Common myeloid progenitor, CD34-positive (primary cell): ENCODE data around the gene NSRP1.
"Not testable (repeated sequence)": the region's sequence is repeated elsewhere in the genome, so short reads cannot be mapped to it uniquely, and the experiment has no call there.

Experiments used
- CTCF ChIA-PET: fragments of 350-600 bp; sonication (Branson Sonifier 250); formaldehyde crosslinking; loops from one replicate; lab custom pipeline; 2021; ENCODE audit warnings: antibody characterized with exemption; lab: Charles Lee
- POLR2A ChIA-PET: fragments of 350-600 bp; sonication (Branson Sonifier 250); formaldehyde crosslinking; loops from one replicate; lab custom pipeline; 2021; ENCODE audit warnings: antibody characterized with exemption; lab: Charles Lee
- DNase-seq, 3 donors: peaks; one replicate each; pipeline versions ENCODE4 v3.0.0 to v3.0.0-alpha.2; 2013
- H3K27ac ChIP-seq, 2 experiments: 1 replicate in 1 of 2; 2 replicates in 1 of 2; pipeline ENCODE4 v1.7.0; 2013; ENCODE audit warnings: inconsistent platforms in 2 of 2, low read length in 2 of 2, mild to moderate bottlenecking in 2 of 2, low read depth in 1 of 2, moderate library complexity in 1 of 2; ENCODE audit not compliant: severe bottlenecking in 2 of 2, insufficient read depth in 1 of 2, poor library complexity in 1 of 2
- H3K27me3 ChIP-seq, 5 experiments: replicated peaks in 2 of 5; 1 replicate in 3 of 5; 2 replicates in 2 of 5; pipeline versions ENCODE4 v1.6.1 to v1.7.0; 2013; ENCODE audit warnings: low read length in 4 of 5, mild to moderate bottlenecking in 2 of 5, moderate library complexity in 2 of 5, inconsistent platforms in 1 of 5; ENCODE audit not compliant: insufficient read depth in 5 of 5, control insufficient read depth in 4 of 5
- H3K36me3 ChIP-seq, 4 experiments: 1 replicate in 2 of 4; 2 replicates in 2 of 4; pipeline versions ENCODE4 v1.6.1 to v1.7.0; 2013; ENCODE audit warnings: low read length in 3 of 4, control low read depth in 1 of 4, mild to moderate bottlenecking in 1 of 4; ENCODE audit not compliant: control insufficient read depth in 4 of 4, insufficient read depth in 4 of 4
- H3K4me1 ChIP-seq, 4 experiments: 1 replicate in 3 of 4; 2 replicates in 1 of 4; pipeline versions ENCODE4 v1.6.1 to v1.7.1; 2013; ENCODE audit warnings: low read length in 3 of 4, mild to moderate bottlenecking in 3 of 4, control low read depth in 1 of 4, inconsistent platforms in 1 of 4, moderate library complexity in 1 of 4; ENCODE audit not compliant: control insufficient read depth in 4 of 4, insufficient read depth in 4 of 4; ENCODE audit errors: control extremely low read depth in 1 of 4
- H3K4me3 ChIP-seq, 7 experiments: 1 replicate in 4 of 7; 2 replicates in 3 of 7; pipeline versions ENCODE4 v1.5.1 to v1.7.0; 2013; ENCODE audit warnings: mild to moderate bottlenecking in 7 of 7, low read length in 6 of 7, moderate library complexity in 6 of 7, inconsistent platforms in 2 of 7, low read depth in 2 of 7, control low read depth in 1 of 7; ENCODE audit not compliant: insufficient read depth in 4 of 7, control insufficient read depth in 1 of 7; ENCODE audit errors: extremely low read depth in 1 of 7
- H3K9me3 ChIP-seq, 5 experiments: 1 replicate in 4 of 5; 2 replicates in 1 of 5; pipeline versions ENCODE4 v1.6.1 to v1.7.1; 2013; ENCODE audit warnings: low read length in 4 of 5, mild to moderate bottlenecking in 2 of 5, inconsistent platforms in 1 of 5, low read depth in 1 of 5, moderate library complexity in 1 of 5; ENCODE audit not compliant: control insufficient read depth in 4 of 5, insufficient read depth in 2 of 5; ENCODE audit errors: control extremely low read depth in 1 of 5
- whole genome bisulfite sequencing: methylation state at CpG from one replicate; pipeline ENCODE4 v1.1.5; 2013; ENCODE audit not compliant: insufficient coverage; 5-methylcytosine and 5-hydroxymethylcytosine counted together

Gene NSRP1

DNA sequence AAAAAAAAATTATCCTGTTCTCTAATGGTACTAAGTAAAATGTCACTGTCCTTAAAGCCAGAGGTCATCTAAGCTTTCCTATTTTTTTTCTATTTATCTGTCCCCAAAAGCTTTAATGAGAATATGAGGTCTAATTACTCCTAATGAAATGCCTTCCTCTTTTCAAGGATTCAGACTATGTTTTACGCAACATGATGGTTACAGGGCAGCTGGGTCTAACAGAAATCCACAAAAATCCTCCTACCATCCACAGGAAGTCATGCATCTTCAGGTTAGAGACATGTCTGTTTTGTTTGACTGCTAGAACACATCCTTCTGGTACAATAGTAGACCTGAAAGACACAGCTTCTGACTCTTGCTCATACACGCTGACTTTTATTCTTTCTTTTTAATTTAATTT lies 29.7 kb upstream of the NSRP1 start:
- no peaks in the 10 kb centered on the region for H3K4me1 ChIP-seq
- POLR2A ChIA-PET = interaction anchor here (0.7 kb wide), 3 partner anchors 52 to 68 kb away, joined by 4 to 9 read pairs (median 5); no protein-coding TSS in a partner anchor
- CTCF ChIA-PET = interaction anchor here (0.7 to 1.5 kb wide), 4 partner anchors 18 to 215 kb away, joined by 3 to 4 read pairs (median 4); no protein-coding TSS in a partner anchor
- no peaks in the 10 kb centered on the region for H3K9me3 ChIP-seq
- 100% methylated on average over 1 of the region's 2 CpGs for WGBS
- H3K27ac ChIP-seq = no peak overlapping the region
- H3K27me3 ChIP-seq = no peaks in the 10 kb centered on the region
- no peak overlapping the region for H3K4me3 ChIP-seq
- no peaks in the 10 kb centered on the region for H3K36me3 ChIP-seq
- no peak for DNase-seq

DNA sequence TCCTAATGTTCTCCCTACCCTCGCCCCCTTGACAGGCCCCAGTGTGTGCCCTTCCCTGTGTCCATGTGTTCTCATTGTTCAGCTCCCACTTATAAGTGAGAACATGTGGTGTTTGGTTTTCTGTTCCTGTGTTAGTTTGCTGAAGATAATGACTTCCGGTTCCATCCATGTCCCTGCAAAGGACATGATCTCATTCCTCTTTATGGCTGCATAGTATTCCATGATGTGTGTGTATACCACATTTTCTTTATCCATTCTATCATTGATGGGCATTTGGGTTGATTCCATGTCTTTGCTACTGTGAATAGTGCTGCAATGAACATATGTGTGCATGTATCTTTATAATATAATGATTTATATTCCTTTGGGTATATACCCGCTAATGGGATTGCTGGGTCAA lies 29.2 kb upstream of the NSRP1 start:
- no CpG with 5 or more reads among the region's 3 CpGs for WGBS
- DNase-seq, H3K4me3 ChIP-seq, H3K4me1 ChIP-seq, H3K9me3 ChIP-seq, H3K36me3 ChIP-seq, H3K27me3 ChIP-seq, H3K27ac ChIP-seq: not testable (repeated sequence)
- ChIA-PET POLR2A (interaction anchor here (0.7 kb wide), 1 partner anchor 58 kb away, joined by 4 read pairs; no protein-coding TSS in a partner anchor), CTCF (interaction anchor here (1.0 to 1.5 kb wide), 3 partner anchors 18 to 215 kb away, joined by 3 to 4 read pairs (median 3); no protein-coding TSS in a partner anchor)

DNA sequence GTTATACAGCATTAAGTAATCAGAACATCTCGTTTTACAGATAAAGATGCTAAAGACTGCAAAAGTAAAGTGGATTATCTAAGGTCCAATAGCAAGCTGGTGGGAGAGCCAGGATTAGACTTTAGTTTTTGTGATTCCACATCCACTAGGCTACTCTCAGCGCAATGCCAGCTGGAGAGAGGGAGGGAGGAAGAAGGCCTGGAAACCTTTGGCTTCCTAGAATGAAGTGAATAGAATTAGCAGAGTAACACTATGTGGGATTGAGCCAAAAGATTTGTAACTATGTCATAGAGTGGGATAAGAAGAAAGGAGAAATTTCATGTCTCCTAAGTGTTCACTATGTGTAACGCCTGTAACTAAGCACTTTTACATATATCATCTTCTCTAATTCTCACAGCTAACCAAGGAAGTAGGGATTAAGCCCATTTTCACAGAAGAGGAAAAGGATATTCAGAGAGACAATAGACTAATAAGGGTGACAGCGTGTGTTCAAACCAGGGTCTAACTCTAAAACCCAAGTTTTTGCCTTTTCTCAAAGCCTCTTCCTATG lies 25.4 kb upstream of the NSRP1 start:
- ChIA-PET POLR2A (no interaction called here), CTCF (interaction anchor here (0.9 to 8.1 kb wide), 4 partner anchors 15 to 536 kb away, joined by 3 to 81 read pairs (median 4); no protein-coding TSS in a partner anchor)
- Histone ChIP-seq H3K36me3 (no peaks in the 10 kb centered on the region), H3K4me3 (no peak overlapping the region), H3K27me3 (no peaks in the 10 kb centered on the region), H3K9me3 (no peaks in the 10 kb centered on the region), H3K27ac (no peak overlapping the region), H3K4me1 (peaks cover 0 to 4% (median under 1%) of the 10 kb centered on the region in 4 experiments)
- 100% methylated on average over 2 of the region's 4 CpGs for whole genome bisulfite sequencing
- no peak for DNase-seq

DNA sequence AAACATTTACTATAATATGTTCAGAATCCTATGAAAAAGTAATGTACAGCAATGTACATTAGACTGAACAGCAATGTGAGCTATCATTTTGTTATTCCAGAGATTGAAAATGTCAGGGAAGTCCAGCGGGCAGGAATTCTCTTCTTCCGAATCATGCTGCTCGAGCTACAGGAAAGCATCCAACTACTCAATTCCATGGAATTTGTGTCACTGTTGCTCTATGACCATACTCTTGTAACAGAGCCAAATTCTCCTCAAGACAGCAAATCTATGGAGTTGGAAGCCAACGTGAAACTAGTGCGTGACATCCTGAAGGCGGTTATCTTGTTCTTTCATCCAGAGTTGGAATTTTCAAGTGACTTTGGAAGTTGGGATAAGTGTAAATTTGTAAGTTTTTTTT lies 24.8 kb upstream of the NSRP1 start:
- peaks cover 0 to 4% (median under 1%) of the 10 kb centered on the region in 4 experiments for H3K4me1 ChIP-seq
- H3K36me3 ChIP-seq = no peaks in the 10 kb centered on the region
- no peaks in the 10 kb centered on the region for H3K27me3 ChIP-seq
- H3K4me3 ChIP-seq = no peak overlapping the region
- DNase-seq = no peak
- 98% methylated on average over 6 of the region's 6 CpGs for WGBS
- POLR2A ChIA-PET = no interaction called here
- H3K27ac ChIP-seq = no peak overlapping the region
- no peaks in the 10 kb centered on the region for H3K9me3 ChIP-seq
- CTCF ChIA-PET = interaction anchor here (0.9 to 8.1 kb wide), 5 partner anchors 14 to 537 kb away, joined by 3 to 81 read pairs (median 4); no protein-coding TSS in a partner anchor

GRCh38 chr17:30092886-30093285 lies 23.7 kb upstream of the NSRP1 start:
- CTCF ChIA-PET = interaction anchor here (0.6 to 8.1 kb wide), 21 partner anchors 8 to 498 kb away, joined by 3 to 81 read pairs (median 5); partner anchors contain the start of gene SSH2
- Histone ChIP-seq H3K27ac (no peak overlapping the region), H3K27me3 (no peaks in the 10 kb centered on the region), H3K4me3 (no peak overlapping the region), H3K4me1 (peaks cover 0 to 4% (median under 1%) of the 10 kb centered on the region in 4 experiments), H3K36me3 (no peaks in the 10 kb centered on the region), H3K9me3 (no peaks in the 10 kb centered on the region)
- no peak for DNase-seq
- POLR2A ChIA-PET = no interaction called here

GRCh38 chr17:30093463-30094147 lies 23.0 kb upstream of the NSRP1 start:
- Histone ChIP-seq H3K36me3 (no peaks in the 10 kb centered on the region), H3K4me1 (peaks cover 0 to 4% (median under 1%) of the 10 kb centered on the region in 4 experiments), H3K9me3 (no peaks in the 10 kb centered on the region), H3K27me3 (no peaks in the 10 kb centered on the region), H3K27ac (no peak overlapping the region), H3K4me3 (no peak overlapping the region)
- ChIA-PET CTCF (interaction anchor here (0.9 to 8.1 kb wide), 21 partner anchors 9 to 499 kb away, joined by 3 to 81 read pairs (median 5); partner anchors contain the start of gene SSH2), POLR2A (interaction anchor here (0.6 kb wide), 1 partner anchor 302 kb away, joined by 4 read pairs; no protein-coding TSS in a partner anchor)
- WGBS = 60% methylated on average over 4 of the region's 12 CpGs
- peak; percentile 44 to 61 (median 49) for DNase-seq
